NCI-H460 (cell line): ENCODE results near the gene RARG. TPM values are rescaled to one million over a fixed set of nuclear protein-coding genes. Genes with fewer than 3 reads are reported as not detected.
"Not testable (repeated sequence)": the region's sequence is repeated elsewhere in the genome, so short reads cannot be mapped to it uniquely, and the experiment has no call there.

Experiments used
- DNase-seq: peaks from one replicate; pipeline ENCODE4 v3.0.0-alpha.2; 2016; ENCODE audit warnings: low read depth; ENCODE audit errors: extremely low read depth
- total RNA-seq: library from RNA; depleted of rRNA; stranded (reverse); fragments of >200 nt; shearing (Covaris generic); gene quantifications from 2 replicates; pipeline ENCODE4 v1.2.3, GENCODE V29; 2014

Gene RARG
- total RNA-seq, 1 experiment from 2014 or later: 12.0 TPM

GRCh38 chr12:53193985-53194716, 37.9 kb downstream of the RARG start:
- DNase-seq: no peak

- no peak for DNase-seq
Observed at GRCh38 chr12:53193040-53193439, 39.0 kb downstream of the RARG start.

GRCh38 chr12:53192531-53193021, 39.4 kb downstream of the RARG start:
- no peak for DNase-seq

GRCh38 chr12:53191885-53192530, 40.0 kb downstream of the RARG start:
- no peak for DNase-seq

GRCh38 chr12:53191096-53191884, 40.7 kb downstream of the RARG start:
- DNase-seq: no peak

GRCh38 chr12:53190108-53190729, 41.8 kb downstream of the RARG start:
- DNase-seq: peak; percentile 23

- DNase-seq: no peak
Observed at GRCh38 chr12:53187145-53187899, 44.7 kb downstream of the RARG start.

GRCh38 chr12:53186745-53187144, 45.3 kb downstream of the RARG start:
- no peak for DNase-seq

- no peak for DNase-seq
Observed at GRCh38 chr12:53185582-53186153, 46.3 kb downstream of the RARG start.

- DNase-seq: no peak
Observed at GRCh38 chr12:53184828-53185227, 47.2 kb downstream of the RARG start.

GRCh38 chr12:53182903-53183302, 49.1 kb downstream of the RARG start:
- no peak for DNase-seq

- DNase-seq: no peak
Observed at GRCh38 chr12:53181935-53182334, 50.1 kb downstream of the RARG start.

- peak; percentile 69 for DNase-seq
Observed at GRCh38 chr12:53180931-53181645, 50.9 kb downstream of the RARG start.

- DNase-seq: peak; percentile 97
Observed at GRCh38 chr12:53180220-53180930, 51.6 kb downstream of the RARG start, which contains the start of the genes CSAD and ZNF740. CSAD (minus strand) TSS chr12:53180925; CDS start chr12:53173470, 7,455 bp downstream. ZNF740 (plus strand) TSS chr12:53180722; CDS start chr12:53181984, 1,262 bp downstream.

GRCh38 chr12:53179687-53180219, 52.3 kb downstream of the RARG start:
- DNase-seq: no peak

GRCh38 chr12:53178803-53179202, 53.2 kb downstream of the RARG start:
- not testable (repeated sequence) for DNase-seq

GRCh38 chr12:53177447-53177846, 54.6 kb downstream of the RARG start:
- not testable (repeated sequence) for DNase-seq

- DNase-seq: no peak
Observed at GRCh38 chr12:53176750-53177149, 55.3 kb downstream of the RARG start.
